CD1c-positive myeloid dendritic cell (primary cell): ENCODE data around the gene MLLT3.

ENCODE experiments used
- DNase-seq: peaks from one replicate; pipeline ENCODE4 v3.0.0-alpha.2; 2016; ENCODE audit errors: extremely low spot score

The MLLT3 gene

DNA sequence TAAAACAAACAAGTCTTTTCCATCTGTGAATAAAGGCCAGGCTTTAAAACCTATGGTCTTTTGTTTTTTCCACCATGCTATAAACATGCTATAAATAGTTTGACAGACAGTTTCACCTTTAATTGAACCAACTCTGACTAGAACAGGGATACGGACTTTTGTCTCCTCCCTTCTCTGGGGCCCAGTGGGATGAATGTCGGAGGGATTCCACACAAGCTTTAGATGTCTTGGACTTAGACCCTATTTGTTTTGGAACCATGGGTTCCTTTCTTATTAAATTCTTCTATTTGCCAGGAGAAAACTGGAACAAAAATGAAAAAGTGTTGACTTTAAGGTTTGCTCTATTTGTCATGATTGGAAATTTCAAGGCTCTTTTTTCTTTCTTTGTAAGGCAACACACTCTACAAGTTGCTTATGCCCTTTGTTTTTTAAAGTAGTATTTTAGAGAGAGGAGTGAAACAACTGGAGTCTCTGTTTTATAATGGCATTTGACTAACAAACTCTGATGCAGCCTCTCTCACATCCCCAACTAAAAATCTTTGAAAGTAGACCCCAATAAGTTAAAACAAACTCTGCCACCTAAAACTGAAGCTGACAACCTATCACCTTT is 145.3 kb downstream of the MLLT3 start:
- DNase-seq, result no peak

DNA sequence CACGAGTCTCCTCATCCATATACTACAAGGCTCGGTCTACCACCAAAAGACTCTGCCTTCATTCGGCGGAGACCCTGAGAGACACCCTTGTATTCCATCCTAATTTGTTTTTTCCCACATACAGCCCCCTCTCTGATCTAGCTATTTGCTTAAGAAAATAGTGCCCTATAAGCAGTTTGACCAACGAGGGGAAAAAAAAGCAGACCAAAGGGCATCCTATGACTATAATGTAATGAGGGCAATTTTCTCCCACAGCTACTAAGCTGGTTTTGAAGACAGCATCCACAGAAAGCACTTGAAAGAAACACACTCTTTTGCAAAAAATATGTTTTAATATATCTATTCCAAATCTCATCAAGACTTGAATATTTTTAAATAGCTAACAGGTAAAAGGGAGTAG is 147.8 kb downstream of the MLLT3 start:
- no peak for DNase-seq

DNA sequence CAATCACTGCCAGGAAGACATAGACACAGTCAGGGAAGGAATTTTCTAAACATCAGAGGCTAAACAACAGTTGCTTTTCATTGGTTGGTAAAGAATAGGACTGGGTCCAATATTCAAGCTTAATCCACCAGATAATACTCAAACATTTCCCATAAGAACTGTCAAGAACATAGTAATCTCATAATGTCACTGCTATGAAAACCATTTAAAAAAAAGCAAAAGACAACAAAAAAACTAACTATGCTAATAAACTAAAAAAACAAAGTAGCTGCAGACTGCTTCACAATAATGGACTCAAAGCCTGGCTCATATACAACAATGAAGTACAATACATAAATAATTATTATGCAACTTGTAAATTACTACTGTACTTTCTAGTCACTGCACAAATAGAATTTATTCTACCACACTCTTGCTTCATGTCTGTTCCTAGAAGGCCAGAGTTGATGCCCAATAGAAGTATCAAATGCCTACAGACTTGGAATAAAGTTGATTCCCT is 148.7 kb downstream of the MLLT3 start:
- DNase-seq, result no peak

DNA sequence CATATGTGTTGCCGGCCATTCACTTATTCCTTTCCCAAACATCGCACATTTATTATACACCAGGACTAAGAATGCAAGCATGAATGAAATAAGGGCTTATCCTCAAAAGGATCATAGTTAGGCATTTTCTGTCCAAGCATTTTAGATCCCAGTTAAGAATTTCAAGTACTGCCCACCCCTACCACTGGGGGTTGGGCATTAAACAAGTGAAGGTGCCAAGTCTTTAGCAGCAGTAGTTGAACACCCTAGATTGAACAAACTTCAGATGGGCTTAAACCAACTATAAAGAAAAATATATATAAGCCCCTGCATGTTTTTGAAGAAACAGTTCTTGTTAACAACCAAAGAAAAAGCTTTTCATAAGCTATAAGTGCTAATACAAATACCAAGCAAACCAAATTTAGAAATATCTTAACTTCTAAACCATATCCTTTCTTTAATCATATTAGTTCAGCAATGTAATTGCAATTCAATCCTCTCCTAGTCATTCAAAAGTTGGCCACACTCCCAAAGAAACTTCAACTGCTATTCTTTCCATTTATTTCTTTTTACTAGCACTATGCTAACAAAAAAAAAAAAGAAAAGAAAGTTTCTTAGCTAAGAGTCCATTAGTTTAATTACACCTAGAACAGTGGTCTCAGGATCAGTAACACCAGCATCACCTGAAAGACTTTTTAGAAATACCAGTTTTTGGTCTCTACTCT is 149.8 kb downstream of the MLLT3 start:
- DNase-seq, result no peak

DNA sequence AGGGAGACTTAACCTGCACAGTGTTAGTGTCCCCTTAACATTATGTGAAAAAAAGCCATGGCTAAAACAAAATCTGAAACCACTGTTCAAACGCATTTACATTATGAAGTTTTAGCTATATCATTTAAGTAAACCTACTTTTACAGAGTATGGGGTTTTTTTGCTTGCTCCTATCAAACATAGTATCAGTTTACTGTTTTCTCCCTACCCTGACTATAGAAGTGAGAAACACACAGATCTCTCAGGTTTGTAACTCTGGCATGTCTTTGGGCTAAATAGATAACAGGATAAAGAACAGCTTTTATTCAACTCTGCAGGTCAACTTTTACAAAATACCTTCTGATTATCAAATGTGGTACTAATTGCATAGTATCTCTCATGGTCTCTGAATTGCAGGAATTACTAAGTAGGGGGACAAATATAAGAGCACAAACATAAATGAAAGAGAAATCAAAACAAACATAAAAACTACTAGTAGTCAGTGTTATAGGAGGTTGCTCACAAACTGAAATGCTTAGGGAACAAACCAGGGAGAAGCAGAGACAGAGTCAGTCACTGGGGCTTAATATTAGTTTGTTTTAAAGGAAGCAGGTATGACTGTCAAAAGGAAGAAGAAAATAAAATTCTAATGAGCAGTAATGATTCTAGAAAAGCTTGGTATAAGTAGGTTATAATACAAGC is 155.8 kb downstream of the MLLT3 start:
- DNase-seq, result no peak

DNA sequence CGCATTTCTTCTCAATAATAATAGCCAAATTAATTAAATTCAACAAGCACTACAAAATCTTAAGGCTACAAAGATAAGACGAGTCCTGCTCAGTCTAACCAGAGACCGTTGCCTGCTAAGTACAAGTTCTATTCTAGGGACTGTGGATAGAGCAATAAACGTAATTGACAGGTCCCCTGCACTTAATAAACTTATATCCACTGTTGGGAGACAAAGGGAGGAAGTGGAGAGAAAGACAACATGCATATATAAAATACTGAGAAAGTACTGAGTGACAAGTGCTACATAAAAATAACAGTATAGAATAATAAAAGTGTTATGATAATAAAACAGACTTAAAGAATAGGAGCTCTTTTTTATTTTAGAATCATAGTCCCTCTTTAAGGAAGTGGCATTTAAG is 158.1 kb downstream of the MLLT3 start:
- no peak for DNase-seq

DNA sequence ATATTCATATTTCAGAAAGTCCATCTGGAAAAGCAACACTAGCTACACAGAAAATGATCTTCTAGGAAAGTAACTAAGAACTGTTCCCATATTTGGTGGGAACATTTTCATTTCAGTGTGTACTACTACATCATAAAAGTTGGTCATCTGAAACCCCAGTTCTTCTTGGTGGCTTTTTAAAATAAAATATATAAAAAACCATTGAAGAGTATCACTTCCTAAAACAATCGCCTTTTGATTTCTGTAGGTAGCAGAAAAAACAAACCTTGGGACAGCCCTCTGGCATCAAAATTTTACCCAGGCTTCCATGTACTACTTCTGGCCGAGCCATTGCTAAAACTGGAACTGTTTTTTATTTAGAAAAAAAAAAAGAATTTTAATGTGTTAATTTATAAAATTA is 158.5 kb downstream of the MLLT3 start:
- DNase-seq, result no peak

DNA sequence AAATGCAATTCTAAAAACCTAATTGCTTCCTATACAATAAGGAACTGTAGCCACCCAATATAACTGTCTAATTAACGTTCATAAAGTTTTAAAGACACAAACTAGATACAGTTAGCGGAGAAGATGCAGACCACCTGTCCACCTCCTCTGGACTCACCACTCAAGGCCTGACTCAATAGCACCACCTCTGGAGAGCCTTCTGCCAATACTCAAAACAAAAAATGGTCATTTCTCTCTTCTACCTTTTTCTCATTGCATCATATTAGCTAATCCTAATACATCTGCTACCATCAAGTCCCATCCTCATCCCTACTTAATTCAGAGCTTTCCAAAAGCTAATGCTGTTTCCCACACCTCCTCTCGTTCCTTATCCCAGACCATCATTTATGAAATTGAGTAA is 159.9 kb downstream of the MLLT3 start:
- DNase-seq, result no peak

DNA sequence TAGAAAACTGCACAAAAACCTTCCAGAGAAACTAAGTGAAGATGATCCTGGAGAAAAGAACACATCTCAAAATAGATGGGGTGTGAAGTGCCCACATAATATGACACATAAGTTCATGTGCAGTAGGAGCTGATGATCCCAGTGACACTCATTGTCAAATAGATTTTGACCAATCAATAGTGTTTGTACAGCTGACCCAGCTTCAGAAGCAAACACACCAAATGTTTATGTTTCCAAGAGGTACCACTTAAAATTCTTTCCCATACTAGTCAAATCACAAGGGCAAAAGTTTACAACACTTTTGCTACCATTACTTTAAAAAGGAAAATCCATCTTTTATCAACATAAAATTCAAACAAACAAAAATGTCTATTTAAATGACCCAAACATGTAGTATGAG is 175.0 kb downstream of the MLLT3 start:
- DNase-seq, result no peak

DNA sequence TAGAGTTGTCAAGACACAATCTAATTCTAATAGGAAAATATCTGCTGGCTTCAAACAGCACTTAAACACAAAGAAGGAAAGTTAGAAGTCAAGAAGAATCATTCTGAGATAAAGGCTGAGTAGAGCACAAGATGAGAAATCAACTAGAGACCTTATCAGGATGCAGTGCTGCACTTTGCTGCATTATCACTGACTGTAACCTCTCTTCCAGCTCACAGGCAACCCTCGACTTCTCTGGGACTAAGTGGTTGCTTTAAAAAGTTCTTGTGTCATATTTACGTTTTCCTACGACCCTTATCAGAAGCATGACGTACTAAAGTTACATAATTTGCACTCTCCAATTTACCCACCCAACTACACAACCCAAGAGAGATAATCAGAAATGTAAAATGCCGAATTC is 176.1 kb downstream of the MLLT3 start:
- DNase-seq, result no peak

DNA sequence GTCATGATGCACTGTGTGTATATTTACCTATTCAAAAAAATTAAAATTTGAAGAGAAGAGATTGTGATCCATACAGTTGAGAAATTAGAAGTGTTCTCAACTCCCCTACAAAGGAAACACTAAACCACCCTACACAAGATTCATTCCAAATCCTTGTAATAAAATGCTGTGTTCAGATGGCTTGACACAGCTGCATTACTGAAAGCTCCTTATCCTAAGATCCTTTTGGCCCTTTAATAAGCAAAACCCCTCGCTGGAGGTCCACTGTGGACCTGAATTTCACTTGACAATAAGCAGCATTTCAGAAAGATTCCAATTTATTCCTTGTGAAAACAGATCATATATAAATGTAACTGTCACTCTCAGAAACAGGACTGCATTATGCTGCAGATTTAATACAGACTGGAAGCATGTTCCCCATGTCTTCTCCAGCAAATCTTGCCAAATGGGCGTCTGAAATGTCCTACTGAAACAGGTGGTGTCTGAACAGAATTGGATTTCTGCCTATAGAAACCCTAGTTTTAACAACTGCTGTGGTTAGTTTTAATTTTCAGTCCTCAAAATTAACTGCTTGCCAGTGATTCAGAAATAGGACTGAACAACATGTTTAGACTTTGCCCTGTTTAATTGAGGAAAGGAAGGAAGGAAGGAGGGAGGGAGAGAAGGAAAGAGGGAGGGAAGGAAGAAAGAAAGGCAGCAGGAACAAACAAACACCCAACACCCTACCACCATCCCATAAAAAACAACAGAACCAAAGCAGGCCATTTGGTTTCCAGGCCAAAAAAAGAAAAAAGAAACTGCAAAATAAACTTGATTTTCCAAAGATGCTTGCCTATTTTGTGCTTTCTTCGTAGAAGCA is 179.6 kb downstream of the MLLT3 start:
- DNase-seq, result no peak

DNA sequence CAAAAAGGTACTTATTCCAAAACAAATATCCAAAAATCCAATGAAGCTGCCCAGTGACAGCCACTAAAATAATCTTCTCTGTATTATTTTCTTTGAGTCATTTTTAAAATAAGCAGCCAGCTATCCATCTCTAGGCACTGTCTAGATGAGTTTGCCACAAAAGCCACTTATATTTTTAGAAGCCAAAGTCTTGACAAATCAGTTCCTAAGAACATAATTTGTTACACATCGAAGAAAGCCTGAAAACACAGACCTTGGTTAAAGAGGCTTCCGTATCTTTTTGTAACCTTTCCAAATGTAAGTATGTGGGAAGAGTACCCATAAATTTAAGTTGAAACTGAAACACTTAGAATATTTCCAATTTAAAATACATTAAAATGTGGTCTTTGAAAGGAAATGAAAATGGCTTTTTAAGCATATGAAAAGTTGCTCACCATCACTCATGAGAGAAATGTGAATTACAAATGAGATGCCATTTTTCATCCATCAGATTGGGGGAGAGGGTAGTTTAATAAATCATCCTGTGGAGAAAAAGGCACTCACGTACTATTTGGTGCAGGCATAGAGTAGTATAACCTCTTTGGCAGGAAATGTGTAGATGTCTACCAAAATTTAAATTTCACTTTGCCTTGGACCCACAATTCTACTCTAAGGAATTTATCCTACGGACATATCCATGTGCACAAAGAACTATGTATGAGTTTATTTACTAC is 180.4 kb downstream of the MLLT3 start:
- no peak for DNase-seq

DNA sequence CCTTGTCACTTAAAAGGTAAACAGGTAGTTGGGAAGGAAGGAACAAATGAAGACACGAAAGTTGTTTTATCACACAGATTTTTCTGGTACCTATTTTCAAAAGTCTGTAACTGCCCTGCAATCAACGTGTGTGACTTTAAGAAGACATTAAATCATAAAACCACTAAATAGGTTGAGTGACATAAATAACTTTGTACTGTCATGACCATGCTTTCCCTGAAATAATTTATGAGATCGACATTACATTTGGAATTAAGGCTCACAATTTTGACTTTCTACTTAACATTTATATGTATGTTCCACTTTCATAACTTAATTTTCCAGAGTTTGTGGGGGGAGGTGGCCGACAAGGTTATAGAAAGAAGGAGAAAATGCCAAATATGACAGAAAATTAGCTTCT is 181.1 kb downstream of the MLLT3 start:
- DNase-seq, result no peak

DNA sequence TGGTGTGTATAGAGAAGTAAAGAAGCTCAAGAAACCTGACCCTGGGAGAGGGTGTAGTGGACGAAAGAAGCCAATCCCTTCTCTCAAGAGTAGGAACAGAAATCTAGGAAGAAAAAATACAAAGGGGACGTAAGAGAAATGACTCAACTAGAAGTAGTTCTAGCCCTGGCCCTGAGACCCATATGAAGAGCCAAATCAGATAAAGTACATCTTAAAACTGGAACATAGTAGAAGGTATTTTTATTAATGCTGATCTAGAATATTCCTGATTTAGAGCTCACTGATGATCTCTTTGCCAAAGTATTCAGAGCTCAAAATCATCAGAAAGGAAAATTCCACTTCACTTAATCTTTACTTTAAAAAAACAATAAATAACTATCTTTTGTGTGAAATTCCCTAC is 184.8 kb downstream of the MLLT3 start:
- no peak for DNase-seq

DNA sequence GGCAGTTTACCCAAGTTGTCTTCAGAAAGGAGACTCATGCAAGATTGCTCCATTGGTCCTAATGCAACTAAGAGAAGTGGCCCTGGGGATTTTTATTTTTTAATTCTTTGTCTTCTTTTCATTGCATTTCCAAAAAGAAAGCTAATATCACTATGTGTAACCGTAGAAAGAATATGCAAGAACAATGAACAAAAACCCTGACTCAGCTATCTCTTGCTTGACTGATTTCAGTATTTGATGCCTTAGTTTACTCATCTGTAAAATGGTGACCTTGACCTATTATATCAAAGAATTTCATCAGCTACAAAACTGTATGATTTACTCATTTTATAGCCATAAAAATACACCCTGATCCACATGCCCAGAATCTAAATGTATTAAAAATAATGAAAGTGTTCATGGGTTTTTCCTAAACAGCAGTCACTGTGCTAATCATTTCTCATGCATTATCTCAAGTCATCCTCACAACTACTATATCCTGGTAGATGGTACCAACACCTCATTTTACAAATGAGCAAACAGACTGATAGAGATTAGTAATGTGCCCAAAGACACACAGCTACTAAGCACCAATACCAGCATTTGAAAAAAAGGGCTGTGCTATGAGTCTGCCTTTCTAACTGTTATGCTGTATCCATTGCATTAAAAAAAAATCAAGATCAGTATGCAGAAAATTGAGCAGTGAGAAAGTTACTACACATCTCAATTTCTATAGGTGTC is 185.7 kb downstream of the MLLT3 start:
- no peak for DNase-seq

DNA sequence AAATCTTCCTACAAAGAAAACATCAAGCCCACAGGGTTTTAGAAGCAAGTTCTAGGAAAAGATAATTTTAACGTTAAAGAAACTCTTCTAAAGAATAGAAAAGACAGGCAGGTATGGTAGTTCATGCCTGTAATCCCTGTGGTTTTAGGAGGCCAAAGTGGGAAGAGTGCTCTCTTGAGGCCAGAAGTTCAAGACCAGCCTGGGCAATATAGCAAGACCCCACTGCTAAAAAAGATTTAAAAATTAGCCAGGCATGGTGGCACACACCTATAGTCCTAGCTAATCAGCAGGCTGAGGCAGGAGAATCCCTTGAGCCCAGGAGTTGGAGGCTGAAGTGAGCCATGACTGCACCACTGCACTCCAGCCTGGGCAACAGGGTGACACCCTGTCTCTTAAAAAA is 193.3 kb downstream of the MLLT3 start:
- DNase-seq, result no peak

DNA sequence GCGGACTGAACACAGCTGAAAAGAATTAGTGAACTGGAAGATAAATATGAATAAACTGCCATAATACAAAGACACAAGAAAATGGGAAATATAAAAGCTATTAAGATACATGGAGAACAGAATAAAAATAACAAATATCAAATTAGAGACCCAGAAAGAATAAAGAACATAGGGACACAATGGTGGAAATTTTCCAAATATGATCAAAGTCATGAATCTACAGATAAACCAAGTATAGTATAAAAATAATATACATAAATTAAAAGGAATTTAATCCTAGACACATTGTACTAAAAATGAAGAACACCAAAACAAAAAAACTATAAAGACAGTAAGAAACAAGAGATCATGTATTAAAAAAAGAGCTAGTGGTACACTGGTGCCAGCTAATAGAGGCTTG is 194.9 kb downstream of the MLLT3 start:
- DNase-seq, result no peak

DNA sequence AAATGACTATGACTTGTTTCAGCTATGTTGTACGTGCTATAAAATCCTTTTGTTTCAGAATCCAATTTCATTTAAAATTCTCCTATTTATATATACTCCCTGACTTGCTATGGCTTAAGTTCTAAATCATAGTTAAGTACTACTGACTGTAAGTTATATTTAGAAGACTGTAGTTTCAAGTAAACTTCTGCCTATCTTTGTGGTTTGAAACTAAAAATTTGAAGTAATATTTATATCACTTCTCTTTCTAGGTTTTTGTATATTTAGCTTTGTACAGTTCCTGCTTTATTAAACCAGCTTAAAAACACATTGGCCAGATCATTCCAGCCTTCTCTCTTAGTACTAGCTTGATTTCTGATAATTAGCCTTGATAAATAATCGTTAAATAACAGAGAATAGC is 196.3 kb downstream of the MLLT3 start:
- no peak for DNase-seq

DNA sequence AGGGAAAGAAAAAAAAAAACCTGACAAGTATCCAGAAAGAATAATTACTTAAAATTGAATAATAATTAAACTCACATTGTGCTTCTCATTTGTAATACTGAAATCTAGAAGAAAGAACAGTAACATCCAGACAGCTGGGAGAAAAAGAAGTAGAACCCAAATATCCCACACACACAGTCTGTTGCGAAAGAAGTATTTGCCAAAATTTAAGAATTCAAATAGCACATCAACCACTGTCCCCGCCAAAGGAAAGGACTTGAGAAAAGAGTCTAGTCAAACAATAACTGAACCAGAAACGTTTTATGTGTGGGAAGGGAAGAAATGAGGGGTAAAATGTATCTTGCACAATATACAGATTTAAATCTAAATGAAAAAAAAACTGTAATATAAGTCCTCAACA is 202.8 kb downstream of the MLLT3 start:
- DNase-seq, result no peak

DNA sequence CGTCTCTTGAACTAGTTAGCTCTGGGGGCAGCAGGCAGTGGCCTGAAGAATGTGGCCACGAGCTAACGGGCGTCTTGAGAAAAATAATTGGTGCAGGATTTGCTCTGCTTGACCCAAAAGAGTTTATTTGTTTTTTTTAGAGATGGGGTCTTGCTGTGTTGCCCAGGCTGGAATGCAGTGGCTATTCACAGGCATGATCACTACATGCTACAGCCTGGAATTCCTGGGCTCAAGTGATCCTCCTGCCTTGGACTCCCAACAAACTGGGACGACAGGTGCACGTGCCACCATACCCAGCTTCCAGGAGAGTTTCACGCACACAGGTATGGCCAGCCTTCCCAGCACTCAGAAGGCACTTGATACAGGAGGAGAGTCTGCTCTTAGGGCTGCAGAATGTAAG is 203.8 kb downstream of the MLLT3 start:
- DNase-seq, result no peak
